Hepatocyte (in vitro differentiated cells): ENCODE results near the gene PXDC1. TPM values are rescaled to one million over a fixed set of nuclear protein-coding genes. Genes with fewer than 3 reads are reported as not detected.
A peak's percentile ranks its signal among the peaks of the same experiment; 100 is the strongest.
"Not testable (repeated sequence)": the region's sequence is repeated elsewhere in the genome, so short reads cannot be mapped to it uniquely, and the experiment has no call there.

Experiments
- DNase-seq: peaks from one replicate; pipeline ENCODE4 v3.0.0-alpha.2; 2016; ENCODE audit warnings: low spot score
- H2AFZ ChIP-seq: fragments of 200-600 bp; sonication (generic); 2 replicates; pipeline ENCODE4 v1.6.0; 2016; ENCODE audit warnings: antibody characterized with exemption, mild to moderate bottlenecking
- H3K27ac ChIP-seq: fragments of 200-600 bp; sonication (generic); 2 replicates; pipeline ENCODE4 v1.5.1; 2016; ENCODE audit warnings: mild to moderate bottlenecking
- H3K27me3 ChIP-seq: fragments of 200-600 bp; sonication (generic); 2 replicates; pipeline ENCODE4 v1.6.1; 2016
- H3K36me3 ChIP-seq: fragments of 200-600 bp; sonication (generic); replicated peaks from 2 replicates; pipeline ENCODE4 v1.5.1; 2016; ENCODE audit warnings: low read depth; ENCODE audit not compliant: insufficient read depth
- H3K4me1 ChIP-seq: fragments of 200-600 bp; sonication (generic); 2 replicates; pipeline ENCODE4 v1.5.1; 2016; ENCODE audit warnings: mild to moderate bottlenecking, moderate library complexity; ENCODE audit not compliant: insufficient read depth
- H3K4me2 ChIP-seq: fragments of 200-600 bp; sonication (generic); 2 replicates; pipeline ENCODE4 v1.6.0; 2016
- H3K4me3 ChIP-seq: fragments of 200-600 bp; sonication (generic); 2 replicates; pipeline ENCODE4 v1.5.1; 2016; ENCODE audit warnings: mild to moderate bottlenecking
- H3K79me2 ChIP-seq: fragments of 200-600 bp; sonication (generic); 2 replicates; pipeline ENCODE4 v1.6.0; 2017; ENCODE audit warnings: mild to moderate bottlenecking
- H3K9me2 ChIP-seq: fragments of 200-600 bp; sonication (generic); replicated peaks from 2 replicates; pipeline ENCODE4 v1.6.0; 2017; ENCODE audit warnings: mild to moderate bottlenecking; ENCODE audit not compliant: insufficient read depth
- H3K9me3 ChIP-seq: fragments of 200-600 bp; sonication (generic); 2 replicates; pipeline ENCODE4 v1.5.1; 2016; ENCODE audit warnings: low read depth, mild to moderate bottlenecking
- H4K20me1 ChIP-seq: fragments of 200-600 bp; sonication (generic); 2 replicates; pipeline ENCODE4 v1.6.0; 2016; ENCODE audit warnings: mild to moderate bottlenecking; ENCODE audit not compliant: insufficient read depth, poor library complexity, severe bottlenecking
- CTCF ChIP-seq: fragments of 200-600 bp; sonication (generic); IDR thresholded peaks from 2 replicates; pipeline ENCODE4 v1.5.1; 2016; ENCODE audit warnings: antibody characterized with exemption, mild to moderate bottlenecking; ENCODE audit not compliant: poor library complexity
- EZH2 ChIP-seq: fragments of 200-600 bp; sonication (generic); IDR thresholded peaks from 2 replicates; pipeline ENCODE4 v1.6.1; 2016; ENCODE audit warnings: antibody characterized with exemption, mild to moderate bottlenecking, borderline replicate concordance
- EZH2phosphoT487 ChIP-seq: fragments of 200-600 bp; sonication (generic); IDR thresholded peaks from one replicate; pipeline ENCODE4 v1.6.1; 2018; ENCODE audit warnings: antibody characterized with exemption, mild to moderate bottlenecking, low read depth, moderate library complexity; ENCODE audit not compliant: unreplicated experiment, severe bottlenecking
- WGBS: methylation state at CpG from one replicate; pipeline ENCODE4 v1.1.6; 2016; ENCODE audit warnings: low lambda C conversion rate; ENCODE audit errors: missing lambda C conversion rate; 5-methylcytosine and 5-hydroxymethylcytosine counted together
- polyA plus RNA-seq: library from polyadenylated mRNA; unstranded; fragments of >200 nt; fragmentation: Nextera tagmentation; extraction: Ambion mirVana; gene quantifications from 2 replicates; pipeline ENCODE4 v1.2.1, GENCODE V29; 2016
- total RNA-seq: library from RNA; depleted of rRNA; stranded (reverse); fragments of >200 nt; gene quantifications from 2 replicates; pipeline ENCODE4 v1.2.3, GENCODE V29; 2014

The PXDC1 gene
- total and polyA plus RNA-seq, 2 experiments from 2014 or later = 83.8 to 90.8 TPM

DNA sequence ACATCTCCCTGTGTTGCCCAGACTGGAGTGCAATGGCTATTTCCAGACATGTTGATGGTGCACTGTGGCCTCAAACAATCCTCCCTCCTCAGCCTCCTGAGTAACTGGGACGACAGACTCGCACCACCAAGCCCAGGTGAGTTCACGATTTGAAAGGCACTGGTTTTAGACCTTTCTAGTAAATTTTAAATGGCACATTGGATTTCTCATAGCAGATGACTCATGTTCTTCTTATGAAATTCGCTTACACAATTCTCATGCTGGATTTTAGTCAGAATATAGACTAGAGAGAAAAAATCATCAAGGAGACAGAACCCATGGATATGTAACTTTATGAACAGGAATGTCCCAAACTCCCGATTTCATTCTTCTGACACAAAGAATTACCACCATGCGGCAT is 18.1 kb upstream of the PXDC1 start:
- no peak overlapping the region for H3K4me2 ChIP-seq
- no peaks in the 10 kb centered on the region for H3K9me2 ChIP-seq
- H4K20me1 ChIP-seq = no peaks in the 10 kb centered on the region
- DNase-seq = no peak
- H3K4me1 ChIP-seq = peaks cover 6% of the 10 kb centered on the region
- no peak overlapping the region for H3K27ac ChIP-seq
- no peaks in the 10 kb centered on the region for H3K36me3 ChIP-seq
- no peaks in the 10 kb centered on the region for H3K27me3 ChIP-seq
- H3K79me2 ChIP-seq = no peaks in the 10 kb centered on the region
- no peak overlapping the region for H3K4me3 ChIP-seq
- WGBS = 89% methylated on average over 6 of the region's 6 CpGs
- H3K9me3 ChIP-seq = no peaks in the 10 kb centered on the region
- TF ChIP-seq EZH2 (no peak), CTCF (no peak), EZH2phosphoT487 (no peak)
- no peak overlapping the region for H2AFZ ChIP-seq

DNA sequence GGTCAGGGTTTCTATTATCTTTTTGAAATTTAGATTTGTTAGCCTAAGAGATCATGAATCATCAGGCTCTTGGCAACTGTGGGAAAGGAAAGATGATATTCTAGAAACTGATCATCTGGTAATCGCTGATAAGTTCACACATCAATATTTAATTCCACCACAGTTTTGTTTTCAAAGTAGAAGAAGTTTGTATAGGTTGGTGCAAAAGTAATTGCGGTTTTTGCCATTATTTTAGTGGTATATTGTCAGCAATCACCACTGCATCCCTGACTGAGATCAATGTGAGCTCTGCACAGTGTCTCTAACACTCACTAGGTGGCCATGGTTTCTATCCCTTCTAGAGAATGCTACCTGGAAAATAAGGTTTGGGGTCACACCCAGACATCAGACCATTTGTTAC is 17.0 kb upstream of the PXDC1 start:
- Histone ChIP-seq H3K27me3 (no peaks in the 10 kb centered on the region), H3K4me3 (no peak overlapping the region), H3K27ac (no peak overlapping the region), H3K4me1 (peaks cover 6% of the 10 kb centered on the region), H2AFZ (no peak overlapping the region), H4K20me1 (no peaks in the 10 kb centered on the region), H3K4me2 (no peak overlapping the region), H3K36me3 (no peaks in the 10 kb centered on the region), H3K9me3 (no peaks in the 10 kb centered on the region), H3K9me2 (no peaks in the 10 kb centered on the region), H3K79me2 (no peaks in the 10 kb centered on the region)
- no peak for TF ChIP-seq EZH2
- no peak for TF ChIP-seq EZH2phosphoT487
- no peak for TF ChIP-seq CTCF
- no peak for DNase-seq
- WGBS = 95% methylated on average over 2 of the region's 2 CpGs

DNA sequence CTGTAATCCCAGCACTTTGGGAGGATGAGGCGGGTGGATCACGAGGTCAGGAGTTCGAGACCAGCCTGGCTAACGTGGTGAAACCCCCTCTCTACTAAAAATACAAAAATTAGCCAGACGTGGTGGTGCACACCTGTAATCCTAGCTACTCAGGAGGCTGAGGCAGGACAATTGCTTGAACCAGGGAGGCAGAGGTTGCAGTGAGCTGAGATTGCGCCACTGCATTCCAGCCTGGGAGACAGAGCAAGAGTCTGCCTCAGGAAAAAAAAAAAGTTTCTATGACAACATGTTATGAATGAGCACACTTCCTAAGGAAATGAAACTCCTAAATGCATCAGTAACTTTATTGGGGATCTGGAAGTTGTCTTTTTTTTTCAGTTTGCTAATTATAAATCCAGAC is 16.0 kb upstream of the PXDC1 start:
- H3K9me3 ChIP-seq, H3K36me3 ChIP-seq, H3K4me3 ChIP-seq, H3K4me2 ChIP-seq, H4K20me1 ChIP-seq, H3K27me3 ChIP-seq, H3K9me2 ChIP-seq, DNase-seq, H3K4me1 ChIP-seq, H2AFZ ChIP-seq, H3K27ac ChIP-seq, H3K79me2 ChIP-seq: not testable (repeated sequence)
- 95% methylated on average over 6 of the region's 6 CpGs for WGBS

- H3K4me2 ChIP-seq = peak overlapping the region; percentile 47
- no peaks in the 10 kb centered on the region for H3K9me2 ChIP-seq
- no peaks in the 10 kb centered on the region for H4K20me1 ChIP-seq
- H3K27ac ChIP-seq = peak overlapping the region; percentile 54
- H3K36me3 ChIP-seq = no peaks in the 10 kb centered on the region
- no peak for TF ChIP-seq CTCF
- no peak for TF ChIP-seq EZH2
- no peak for DNase-seq
- H2AFZ ChIP-seq = no peak overlapping the region
- 59% methylated on average over 9 of the region's 9 CpGs for WGBS
- H3K79me2 ChIP-seq = no peaks in the 10 kb centered on the region
- no peak overlapping the region for H3K4me3 ChIP-seq
- peaks cover 6% of the 10 kb centered on the region for H3K4me1 ChIP-seq
- no peaks in the 10 kb centered on the region for H3K27me3 ChIP-seq
- no peaks in the 10 kb centered on the region for H3K9me3 ChIP-seq
Observed at GRCh38 chr6:3766214-3766613, 14.7 kb upstream of the PXDC1 start.
